Mucosa of descending colon (tissue), 3 donors: Measurements from ENCODE around the gene FTO. TPM values are rescaled to one million over a fixed set of nuclear protein-coding genes. Genes with fewer than 3 reads are reported as not detected.

Source experiments
- ATAC-seq: fragments of 200-7000 bp; cut with Tn5 transposase; one replicate; pipeline ENCODE4 v1.9.1; 2020; ENCODE audit warnings: mild to moderate bottlenecking, moderate library complexity
- DNase-seq, 3 donors: peaks; one replicate each; pipeline ENCODE4 v3.0.0-alpha.2; 2020
- H3K36me3 ChIP-seq: fragments of 200-600 bp; one replicate; pipeline ENCODE4 v1.8.0; 2021; ENCODE audit warnings: low read depth, mild to moderate bottlenecking
- H3K4me1 ChIP-seq: fragments of 200-600 bp; one replicate; pipeline ENCODE4 v1.8.0; 2021; ENCODE audit warnings: low read depth, mild to moderate bottlenecking
- H3K4me3 ChIP-seq: fragments of 200-600 bp; one replicate; pipeline ENCODE4 v1.8.0; 2021; ENCODE audit warnings: mild to moderate bottlenecking
- H3K9me3 ChIP-seq: fragments of 200-600 bp; one replicate; pipeline ENCODE4 v1.8.0; 2021; ENCODE audit warnings: mild to moderate bottlenecking
- CTCF ChIP-seq: fragments of 200-600 bp; IDR thresholded peaks from one replicate; pipeline ENCODE4 v1.8.0; 2022; ENCODE audit warnings: antibody characterized with exemption, mild to moderate bottlenecking
- intact Hi-C, 2 donors: fragments of 100-400 bp; cut with DNase I in 1 of 2; cut with micrococcal nuclease in 1 of 2; formaldehyde crosslinking; loops; one replicate each; pipeline versions ENCODE4 v1.11.0 to v1.11.1; 2022; cut with DNase I, micrococcal nuclease
- total RNA-seq, 3 donors: library from RNA; stranded (reverse); fragmentation: NEBNext Ultra II Directional in 2 of 3; extraction: Animal tissue kit (Norgen Biotek cat#: 25700) in 2 of 3; gene quantifications; one replicate each; pipeline versions ENCODE4 v1.2.1 to v1.2.4, GENCODE V29; 2021 to 2023
- donor health status: DM: no; HTN: no; CAD: no; lungs with moderate emphysema.
- donor health status: DM: no; HTN: no; CAD: no.
- donor health status: DM: no; HTN: yes; CAD: no.

Gene FTO
- total RNA-seq, 3 donors from 2014 or later: 38.0 to 81.7 (median 39.1) TPM

GRCh38 chr16:54148974-54149373, 445.0 kb downstream of the FTO start:
- Histone ChIP-seq H3K36me3 (no peaks in the 10 kb centered on the region), H3K9me3 (no peaks in the 10 kb centered on the region), H3K4me1 (no peaks in the 10 kb centered on the region), H3K4me3 (no peak overlapping the region)
- DNase-seq (no peak), ATAC-seq (no peak)
- intact Hi-C loops: no loop called here
- no peak for TF ChIP-seq CTCF

- intact Hi-C loops: no loop called here
- Histone ChIP-seq H3K4me1 (no peaks in the 10 kb centered on the region), H3K4me3 (no peak overlapping the region), H3K9me3 (no peaks in the 10 kb centered on the region), H3K36me3 (no peaks in the 10 kb centered on the region)
- no peak for TF ChIP-seq CTCF
- ATAC-seq (no peak), DNase-seq (no peak)
These were observed 446.9 kb downstream of the FTO start for GRCh38 chr16:54150861-54151260.

- intact Hi-C loops: no loop called here
- Histone ChIP-seq H3K9me3 (no peaks in the 10 kb centered on the region), H3K4me3 (no peak overlapping the region), H3K36me3 (no peaks in the 10 kb centered on the region), H3K4me1 (no peaks in the 10 kb centered on the region)
- ATAC-seq (no peak), DNase-seq (no peak)
- TF ChIP-seq CTCF: no peak
These were observed 448.6 kb downstream of the FTO start for GRCh38 chr16:54152362-54153239.

- no peaks in the 10 kb centered on the region for H3K4me1 ChIP-seq
- intact Hi-C loops: no loop called here
- no peaks in the 10 kb centered on the region for H3K9me3 ChIP-seq
- H3K4me3 ChIP-seq: no peak overlapping the region
- DNase-seq: no peak
- TF ChIP-seq CTCF: no peak
- no peak for ATAC-seq
- H3K36me3 ChIP-seq: no peaks in the 10 kb centered on the region
These were observed 449.4 kb downstream of the FTO start for GRCh38 chr16:54153240-54153934.

DNA sequence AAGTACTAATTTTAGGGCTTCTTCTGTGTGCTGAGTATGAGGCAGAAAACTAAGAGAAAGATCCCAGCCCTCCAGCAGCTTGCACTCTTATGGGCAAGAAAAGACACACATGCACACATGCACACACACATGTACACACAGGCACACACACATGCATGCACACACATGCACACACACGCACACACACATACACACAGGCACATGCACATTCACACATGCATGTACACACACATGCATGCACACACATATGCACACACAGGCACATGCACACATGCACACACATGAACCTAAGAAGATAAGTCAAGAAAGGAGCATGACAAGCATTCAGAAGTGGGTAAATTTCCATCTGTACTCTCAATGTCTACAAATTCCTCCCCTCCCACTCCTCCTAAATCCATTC, 452.4 kb downstream of the FTO start:
- no peak for TF ChIP-seq CTCF
- Histone ChIP-seq H3K4me1 (no peaks in the 10 kb centered on the region), H3K9me3 (no peaks in the 10 kb centered on the region), H3K4me3 (no peak overlapping the region), H3K36me3 (no peaks in the 10 kb centered on the region)
- ATAC-seq: no peak
- intact Hi-C loops: no loop called here
- DNase-seq: no peak
